HG03520 (cell line): ENCODE data around the gene IFNA13.
"Not testable (repeated sequence)": the region's sequence is repeated elsewhere in the genome, so short reads cannot be mapped to it uniquely, and the experiment has no call there.

Source experiments
- ATAC-seq: cut with Tn5 transposase; IDR thresholded peaks from one replicate; pipeline ENCODE4 v1.9.1; 2021; ENCODE audit warnings: mild to moderate bottlenecking, moderate library complexity; ENCODE audit not compliant: unreplicated experiment

Gene IFNA13

DNA sequence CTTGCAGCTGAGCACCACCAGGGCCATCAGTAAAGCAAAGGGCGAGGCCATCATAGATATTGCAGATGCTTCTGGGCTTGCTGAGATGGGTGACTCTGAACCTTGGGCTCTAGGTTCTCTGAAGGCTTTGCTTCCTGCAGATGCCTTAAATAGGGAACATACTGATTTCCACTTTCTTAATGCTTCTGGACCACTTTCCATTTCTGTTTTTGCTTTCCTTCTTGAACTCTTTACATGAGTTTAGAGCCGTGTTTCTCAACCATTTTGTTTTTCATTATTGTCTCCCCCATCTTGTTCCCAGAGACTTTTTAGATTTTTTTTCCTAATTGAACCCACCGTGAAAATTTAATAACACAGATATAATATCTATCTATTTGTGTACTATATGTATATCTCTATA is at the start of gene IFNA13:
TSS of gene IFNA13 (minus strand) at position 101 of the 400 bp plus-strand sequence. CDS start at position 54, 47 bp downstream.
- no peak for ATAC-seq

DNA sequence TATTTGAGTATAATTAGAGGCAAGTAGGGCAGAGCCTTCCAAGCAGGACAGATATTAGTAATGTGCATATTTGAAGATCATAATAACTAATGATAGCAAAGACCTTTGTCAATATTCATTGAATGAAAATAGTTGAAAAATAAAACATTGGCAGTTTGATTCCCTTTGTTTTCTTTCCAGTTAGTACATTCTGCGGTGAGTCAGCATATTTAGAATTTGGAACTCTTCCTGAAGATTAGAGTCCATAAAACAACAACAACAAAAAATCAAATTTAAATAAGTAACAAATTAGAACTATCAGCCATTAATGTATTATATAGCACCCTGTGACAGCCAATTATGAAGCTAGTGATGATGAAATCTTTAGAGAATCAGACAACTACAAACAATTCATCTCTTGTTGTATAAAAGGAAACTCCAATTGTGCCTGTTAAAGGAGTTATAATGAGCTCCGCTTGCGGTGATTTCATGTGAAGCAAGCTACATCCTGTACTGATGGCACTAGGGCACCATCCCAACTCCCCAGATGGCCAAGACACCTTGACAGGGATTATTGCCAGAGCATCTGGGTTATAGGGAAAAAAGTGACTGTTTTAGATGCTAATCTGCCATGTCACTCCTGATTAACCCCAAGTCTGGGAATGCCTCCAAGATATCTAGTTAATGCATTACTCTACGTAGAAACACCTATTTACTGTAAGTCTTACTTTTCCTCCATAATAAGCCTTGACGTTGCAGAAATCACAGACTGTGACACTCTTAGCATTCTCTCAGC is 47.8 kb upstream of the IFNA13 start:
- no peak for ATAC-seq

DNA sequence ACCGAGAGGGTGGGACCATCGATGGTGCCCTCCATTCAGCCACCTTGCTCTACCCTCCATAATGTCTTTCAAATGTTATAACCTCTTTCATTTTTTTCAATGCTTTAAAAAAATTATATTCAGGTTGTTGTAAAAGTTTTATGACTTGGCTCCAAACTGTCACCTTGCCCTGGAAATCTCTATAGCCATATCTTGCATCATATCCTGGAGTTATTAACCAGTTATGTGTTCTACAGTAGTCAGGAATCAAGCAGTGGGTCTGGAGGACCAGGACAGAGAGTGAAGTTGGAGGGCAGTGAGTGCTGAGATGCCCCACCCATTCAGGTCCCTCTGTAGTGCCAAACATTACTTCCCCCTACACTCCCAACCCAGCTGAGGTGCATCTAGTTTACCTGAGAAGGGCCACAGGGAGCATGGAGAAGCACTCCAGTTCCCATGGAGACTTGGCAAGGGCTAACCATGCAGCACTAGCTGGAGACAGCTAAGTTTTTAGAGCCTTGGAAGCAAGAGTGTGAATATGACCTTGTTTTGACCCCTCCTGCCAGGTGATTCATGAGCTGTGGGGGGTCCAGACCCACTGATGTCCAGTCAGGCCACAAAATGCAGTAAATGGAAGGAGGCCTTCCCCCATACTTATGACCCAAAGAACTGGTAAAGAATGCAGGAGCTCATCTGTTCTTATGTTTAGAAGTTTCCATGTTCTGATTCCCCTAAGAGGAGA is 46.5 kb upstream of the IFNA13 start:
- no peak for ATAC-seq

DNA sequence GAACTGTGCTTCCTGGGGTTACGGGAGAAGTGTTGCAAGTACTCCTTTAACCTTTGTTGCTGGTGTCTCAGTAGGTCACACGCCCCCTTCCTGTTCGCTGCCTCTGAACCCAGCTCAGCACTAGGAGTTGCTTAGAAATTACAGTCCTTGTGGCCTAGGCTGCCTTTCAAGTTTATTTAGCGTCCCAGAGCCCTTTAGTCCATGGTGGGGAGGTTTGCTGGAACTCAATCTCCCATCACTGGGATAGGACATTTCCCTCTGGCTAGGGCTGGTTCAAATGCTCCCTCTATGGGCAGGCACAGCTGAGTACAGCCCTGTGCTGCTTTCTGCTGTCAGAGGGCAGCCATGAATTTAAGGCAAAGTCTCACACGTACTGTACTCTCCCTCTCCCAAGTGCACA is 45.8 kb upstream of the IFNA13 start:
- no peak for ATAC-seq

DNA sequence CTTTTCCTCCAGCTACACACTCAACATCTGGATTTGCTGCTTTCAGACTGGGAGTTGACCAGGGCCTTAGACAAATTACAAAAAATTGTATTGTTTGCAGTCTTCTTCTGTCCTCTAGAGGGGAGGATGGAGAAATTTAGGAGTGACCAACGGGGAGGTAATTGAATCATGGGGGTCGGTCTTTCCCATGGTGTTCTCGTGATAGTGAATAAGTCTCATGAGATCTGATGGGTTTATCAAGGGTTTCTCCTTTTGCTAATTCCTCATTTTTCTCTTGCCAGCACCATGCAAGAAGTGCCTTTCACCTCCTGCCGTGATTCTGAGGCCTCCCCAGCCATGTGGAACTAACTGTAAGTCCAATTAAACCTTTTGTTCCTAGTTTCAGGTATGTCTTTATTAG is 45.3 kb upstream of the IFNA13 start:
- ATAC-seq: no peak

DNA sequence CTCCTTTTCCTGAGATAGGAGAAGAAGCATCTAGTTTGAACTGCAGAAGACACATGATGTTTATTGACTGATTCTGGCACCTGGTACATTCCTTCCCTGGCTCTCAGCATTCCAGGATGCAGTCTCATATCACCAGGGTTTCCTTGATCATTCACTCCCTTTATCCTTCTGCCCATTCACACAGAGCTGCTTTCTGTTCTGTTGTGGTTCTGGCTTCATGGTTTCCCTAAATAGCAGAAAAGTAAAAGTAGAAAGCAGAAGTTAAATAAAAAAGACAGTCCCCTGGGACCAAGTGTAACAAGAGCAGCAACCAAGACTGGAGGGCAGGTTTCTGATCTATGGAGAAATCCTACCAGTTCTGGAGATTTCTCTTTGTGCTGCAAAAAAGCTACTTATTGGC is 44.2 kb upstream of the IFNA13 start:
- ATAC-seq: no peak

DNA sequence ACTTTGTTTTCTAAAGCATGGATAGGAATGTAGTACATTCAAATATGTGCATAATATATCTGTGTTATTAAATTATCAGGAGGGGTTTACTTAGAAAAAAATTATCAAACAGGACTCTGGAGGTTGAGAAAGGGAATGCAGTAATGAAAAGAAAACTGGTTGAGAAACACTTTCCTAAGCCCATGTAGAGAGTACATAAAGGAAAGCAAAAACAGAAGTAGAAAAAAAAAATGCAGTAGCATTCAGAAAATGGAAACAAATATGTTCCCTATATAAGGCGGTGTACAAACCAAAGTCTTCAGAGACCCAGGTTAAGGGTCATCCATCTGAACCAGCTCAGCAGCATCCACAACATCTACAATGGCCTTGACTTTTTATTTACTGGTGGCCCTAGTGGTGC is 41.0 kb upstream of the IFNA13 start, which contains the start of gene IFNA8:
TSS of gene IFNA8 (plus strand) at position 301 of the 400 bp plus-strand sequence. CDS start at position 361, 60 bp downstream.
- ATAC-seq: no peak

DNA sequence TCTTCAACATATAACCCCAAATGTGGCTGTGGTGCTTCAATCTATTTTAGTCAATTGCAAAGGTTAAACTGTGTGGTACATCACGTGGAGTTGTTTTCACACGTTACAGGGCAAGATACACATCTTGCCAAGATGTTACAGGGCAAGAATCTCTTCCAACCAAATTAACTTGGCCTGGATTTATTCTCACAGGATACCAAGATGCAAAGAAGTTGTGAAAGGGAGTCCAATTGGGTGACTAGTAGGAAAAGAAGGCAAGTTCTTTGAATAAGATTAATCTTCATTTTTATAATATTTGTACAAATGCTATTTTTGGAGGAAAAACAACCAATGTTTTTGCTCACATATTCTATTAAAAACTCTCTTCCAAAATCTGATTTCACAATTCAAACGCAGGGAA is 36.3 kb upstream of the IFNA13 start:
- ATAC-seq: no peak

DNA sequence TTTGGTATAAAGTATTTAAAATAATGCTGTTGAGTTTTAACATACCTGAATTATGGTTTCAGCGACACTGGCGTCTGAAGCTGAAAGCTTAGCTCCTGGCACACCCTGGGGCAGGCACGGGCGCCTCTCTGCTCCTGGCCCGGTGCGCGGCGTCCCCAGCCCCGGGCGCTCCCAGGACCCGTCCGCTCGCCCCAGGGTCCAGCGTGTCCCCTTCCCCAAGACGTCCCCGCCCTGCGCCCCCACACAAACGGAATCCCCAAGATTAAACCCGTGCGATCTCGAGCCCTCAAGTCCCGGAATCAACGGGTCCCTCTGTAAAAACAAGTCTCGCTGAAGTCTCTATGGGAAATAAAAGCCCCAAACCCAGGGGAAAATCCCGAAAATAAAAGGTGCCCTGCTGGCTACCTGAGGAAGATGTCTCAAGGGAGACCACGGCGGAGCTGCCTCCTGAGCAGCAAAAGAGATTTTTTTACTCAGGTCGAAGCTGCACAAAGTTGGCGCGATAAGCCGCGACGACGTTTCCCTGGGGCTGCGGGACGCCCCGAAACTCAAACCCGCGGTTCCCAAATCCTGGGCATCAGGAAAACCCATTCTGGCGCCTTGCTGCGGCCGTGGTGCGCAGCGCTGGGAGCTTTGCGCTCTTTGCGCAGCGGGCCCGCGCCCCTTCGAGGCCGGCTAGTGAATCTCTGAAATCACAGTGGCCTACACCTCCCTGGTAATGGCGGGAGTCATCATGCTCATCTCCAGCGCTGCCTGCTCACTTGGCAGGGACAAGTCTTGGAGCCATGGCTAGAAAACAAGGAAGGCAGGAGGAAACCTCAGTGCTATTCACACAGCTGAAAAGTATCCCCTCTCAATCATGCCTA is 34.8 kb upstream of the IFNA13 start:
- no peak for ATAC-seq

DNA sequence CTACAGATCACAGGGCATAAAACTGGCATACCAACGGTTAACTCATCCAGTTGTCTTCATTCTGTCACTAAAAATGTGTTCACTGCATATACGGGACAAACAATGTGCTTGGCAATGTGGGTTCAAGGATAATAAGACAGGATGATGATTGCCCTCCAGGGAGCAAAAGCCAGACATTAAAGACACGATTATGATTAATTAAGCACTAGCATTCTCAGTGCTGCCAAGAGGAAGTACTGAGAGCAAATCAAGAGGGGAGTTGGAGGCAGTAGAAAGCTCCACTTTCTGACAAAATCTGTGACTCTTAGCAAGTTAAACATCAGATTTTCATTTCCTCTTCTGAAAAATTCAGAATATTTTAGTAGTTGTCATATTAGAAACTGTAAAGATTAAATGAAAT is 32.1 kb upstream of the IFNA13 start:
- no peak for ATAC-seq

DNA sequence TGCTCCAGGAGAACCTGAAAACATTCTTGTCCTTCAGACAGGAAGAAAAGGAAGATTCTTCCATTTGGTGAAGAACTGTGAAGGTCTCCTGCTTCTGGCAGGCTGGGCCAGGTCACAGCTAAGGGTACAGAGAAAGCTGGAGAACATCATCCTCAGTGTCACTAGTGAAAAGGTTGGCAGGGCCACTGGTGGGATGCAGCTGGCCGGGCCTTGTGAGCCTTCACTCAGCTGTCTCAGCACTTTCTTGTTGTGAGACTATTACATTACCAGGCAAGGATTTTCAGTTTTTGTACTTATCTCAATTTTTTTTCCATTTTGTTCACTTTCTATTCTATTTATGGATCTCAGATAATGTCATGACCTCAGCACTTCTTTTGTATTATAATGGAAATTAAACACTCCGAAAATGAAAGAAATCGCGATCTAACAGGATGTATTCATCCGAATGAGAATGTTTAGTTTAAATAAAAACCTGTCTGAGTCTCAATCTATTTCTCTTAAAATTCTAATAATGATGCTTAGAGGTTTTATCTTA is 31.2 kb upstream of the IFNA13 start:
- ATAC-seq: no peak

DNA sequence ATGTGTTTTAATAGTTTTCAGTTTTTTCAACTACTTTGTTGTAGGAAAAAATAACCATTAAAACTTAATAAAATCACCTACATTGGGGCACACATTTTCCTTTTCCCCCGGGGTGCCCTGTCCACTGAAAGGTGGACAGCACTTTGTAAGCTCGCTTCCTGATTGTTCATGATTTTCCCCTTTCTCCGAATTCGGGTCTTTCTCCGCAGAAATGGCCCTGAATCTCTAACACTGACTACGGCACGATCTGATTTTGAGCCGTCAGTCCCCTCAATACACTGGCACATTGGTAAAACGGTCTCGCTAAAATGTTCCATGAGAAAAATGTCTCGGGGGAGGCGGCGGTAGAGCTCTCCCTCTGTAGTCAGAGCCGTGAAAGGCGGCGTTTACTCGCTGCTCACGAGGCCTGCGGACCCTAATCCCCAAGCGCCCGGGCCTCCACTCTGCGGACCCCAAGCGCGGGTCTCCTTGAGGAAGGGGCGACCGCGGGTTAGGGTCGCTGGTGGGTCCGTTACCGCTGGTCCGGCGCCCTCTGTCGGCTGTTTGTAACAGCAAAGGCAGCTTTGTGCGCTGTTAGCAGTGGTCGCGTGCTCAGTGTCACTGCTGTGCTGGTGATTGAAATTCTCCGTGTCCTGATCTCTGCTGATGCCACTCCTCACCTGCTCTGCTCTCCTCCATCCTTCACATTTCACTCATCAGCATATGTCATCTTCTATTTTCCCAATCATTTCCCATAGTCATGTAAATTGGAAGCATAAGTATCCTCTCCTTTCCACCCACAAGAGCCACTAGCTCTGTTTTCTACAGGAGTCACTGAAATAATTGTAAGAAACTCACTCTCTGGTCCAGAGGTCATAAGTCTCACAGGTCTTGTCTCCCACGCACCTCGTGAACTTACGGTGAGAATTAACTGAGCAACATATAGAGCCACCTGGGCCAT is 28.2 kb upstream of the IFNA13 start:
- ATAC-seq: peak; percentile 60

DNA sequence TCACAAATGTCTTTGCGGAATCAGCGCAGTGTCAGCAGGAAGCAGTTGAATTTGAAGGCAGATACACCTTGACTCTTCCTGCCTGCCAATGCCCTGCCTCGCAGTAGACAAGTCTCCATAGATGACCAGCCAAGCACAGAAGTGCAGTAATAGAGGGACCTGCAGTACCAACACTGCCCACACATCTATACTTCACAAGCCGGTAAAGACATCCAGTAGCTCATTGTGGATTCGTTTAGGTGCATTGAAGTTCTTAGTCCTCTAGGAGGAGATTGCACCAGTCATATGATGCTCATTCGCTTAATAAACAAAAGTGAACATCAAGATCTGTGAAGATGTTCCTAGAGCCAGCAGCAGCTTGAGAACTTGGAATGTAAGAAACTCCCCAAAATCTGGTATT is 24.4 kb upstream of the IFNA13 start:
- ATAC-seq: peak; percentile 94

DNA sequence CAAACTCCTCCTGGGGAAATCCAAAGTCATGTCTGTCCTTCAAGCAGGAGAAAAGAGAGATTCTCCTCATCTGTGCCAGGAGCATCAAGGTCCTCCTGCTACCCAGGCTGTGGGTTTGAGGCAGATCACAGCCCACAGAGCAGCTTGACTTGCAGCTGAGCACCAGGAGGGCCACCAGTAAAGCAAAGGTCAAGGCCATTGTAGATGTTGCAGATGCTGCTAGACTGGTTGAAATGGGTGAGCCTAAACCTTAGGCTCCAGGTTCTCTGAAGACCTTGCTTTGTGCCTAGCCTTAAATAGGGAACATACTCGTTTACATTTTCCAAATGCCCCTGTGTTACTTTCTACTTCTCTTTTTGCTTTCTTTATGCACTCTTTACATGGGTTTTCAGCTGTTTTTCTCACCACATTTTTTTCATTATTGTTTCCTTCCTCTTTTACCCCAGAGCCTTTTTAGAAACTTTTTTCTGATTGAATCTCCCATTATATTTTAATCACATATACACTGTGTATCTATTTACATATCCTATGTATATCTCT is 17.3 kb upstream of the IFNA13 start, which contains the start of gene IFNA2:
TSS of gene IFNA2 (minus strand) at position 268 of the 540 bp plus-strand sequence. CDS start at position 199, 69 bp downstream.
- no peak for ATAC-seq

DNA sequence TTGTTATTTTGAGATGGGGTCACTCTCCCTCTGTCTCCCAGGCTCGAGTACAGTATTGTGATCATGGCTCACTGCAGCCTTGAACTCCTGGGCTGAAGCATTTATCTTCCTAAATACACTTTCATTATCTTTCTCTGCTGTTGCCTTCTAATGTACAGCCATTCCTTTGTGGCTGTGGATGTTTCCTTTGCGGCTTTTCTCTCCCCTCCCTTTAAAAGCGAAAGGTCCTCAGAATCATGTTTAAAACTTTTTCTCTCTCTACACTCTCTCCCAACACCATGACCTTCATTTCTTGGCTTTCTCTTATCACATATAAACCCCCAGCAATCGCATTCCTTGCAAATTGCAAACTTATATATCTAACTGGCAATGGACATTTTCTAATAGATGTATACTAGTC is 15.8 kb upstream of the IFNA13 start:
- no peak for ATAC-seq

DNA sequence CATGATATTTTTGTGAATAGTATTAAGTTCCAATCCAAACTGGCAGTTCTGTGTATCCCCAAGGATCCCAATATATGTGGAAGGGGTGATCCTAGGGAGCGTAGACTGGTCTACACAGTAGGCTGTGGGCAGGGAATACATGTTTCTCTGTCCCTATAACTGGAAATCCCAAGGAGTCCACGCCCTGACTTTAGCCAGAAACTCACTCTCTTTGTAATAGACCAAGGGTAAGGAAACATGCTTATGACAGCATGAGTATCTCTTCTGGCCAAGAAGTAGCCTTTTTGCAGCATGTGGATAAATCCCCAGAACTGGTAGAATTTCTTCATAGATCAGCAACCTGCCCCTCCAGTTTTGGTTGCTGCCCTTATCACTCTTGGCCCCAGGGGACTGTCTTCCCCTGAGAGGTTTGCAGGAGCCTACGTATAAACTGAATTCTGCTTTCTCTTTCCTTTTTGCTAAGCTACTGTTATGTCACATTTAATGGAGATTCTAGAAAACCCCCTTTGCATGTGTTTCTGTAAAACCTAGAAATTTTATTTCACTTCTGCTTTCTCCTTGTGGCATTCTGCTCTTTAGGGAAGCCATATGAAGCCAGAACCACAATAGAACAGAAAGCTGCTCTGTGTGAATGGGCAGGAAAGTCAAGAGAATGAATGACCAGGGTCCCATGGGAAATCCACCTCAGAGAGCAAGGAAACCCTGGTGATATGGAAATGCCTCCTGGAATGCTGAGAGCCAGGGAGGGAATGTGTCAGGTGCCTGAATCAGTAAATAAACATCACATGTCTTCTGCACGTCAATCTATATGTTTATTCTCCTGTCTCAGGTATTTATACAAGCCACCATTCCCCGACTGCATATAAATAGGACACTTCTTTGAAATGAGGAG is 13.8 kb upstream of the IFNA13 start:
- ATAC-seq: peak; percentile 98

DNA sequence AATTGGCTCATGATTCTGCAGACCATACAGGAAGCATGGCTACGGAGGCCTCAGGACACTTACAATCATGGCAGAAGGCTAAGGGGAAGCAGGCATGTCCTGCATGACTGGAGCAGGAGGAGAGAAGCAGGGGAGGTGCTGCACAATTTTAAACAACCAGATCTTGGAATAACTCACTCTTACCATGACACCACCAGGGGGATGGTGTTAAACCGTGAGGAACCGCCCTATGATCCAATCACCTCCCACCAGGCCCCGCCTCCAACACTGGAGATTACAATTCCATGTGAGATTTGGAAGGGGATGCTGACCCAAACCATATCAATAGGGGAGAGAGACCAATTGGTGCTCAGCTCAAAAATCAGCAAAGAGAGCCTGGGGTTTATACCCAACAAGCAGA is 3.6 kb upstream of the IFNA13 start:
- ATAC-seq: not testable (repeated sequence)

DNA sequence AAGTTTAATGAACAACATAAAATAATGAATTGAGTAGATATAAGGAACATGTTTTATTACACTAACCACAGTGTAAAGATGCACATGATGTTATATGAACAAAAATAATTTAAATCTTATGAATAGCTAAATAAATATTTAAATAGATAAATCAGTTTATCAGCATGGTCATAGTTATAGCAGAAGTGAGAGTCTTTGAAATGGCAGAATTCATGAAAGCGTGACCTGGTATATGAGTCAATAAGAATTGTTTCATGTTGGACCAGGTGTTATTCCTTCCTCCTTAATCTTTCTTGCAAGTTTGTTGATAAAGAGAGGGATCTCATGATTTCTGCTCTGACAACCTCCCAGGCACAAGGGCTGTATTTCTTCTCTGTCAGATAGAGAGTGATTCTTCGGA is 688 bp downstream of the IFNA13 start:
- ATAC-seq: peak; percentile 91

DNA sequence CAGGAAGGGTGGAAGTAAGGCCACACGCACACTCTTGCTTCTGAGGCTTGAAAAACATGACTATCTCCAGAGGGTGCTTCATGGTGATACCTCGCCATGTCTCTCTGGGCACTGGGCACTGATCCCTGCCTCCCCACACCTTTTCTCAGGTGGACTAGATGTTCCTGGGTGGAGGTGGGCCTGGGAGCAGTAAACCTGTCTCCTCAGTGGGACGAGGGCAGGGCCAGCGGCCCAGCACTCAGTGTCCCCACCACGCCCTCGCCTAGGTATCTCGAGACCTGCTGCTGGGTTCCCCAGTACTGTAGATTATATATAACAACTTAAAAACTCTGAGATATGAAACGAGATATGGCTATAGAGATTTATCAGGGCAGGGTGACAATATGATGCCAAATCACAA is 5.6 kb downstream of the IFNA13 start:
- ATAC-seq: no peak
